GM23248 (cell line): Measurements from ENCODE around the gene C9.

ENCODE experiments used
- EZH2 ChIP-seq: fragments of 200-600 bp; sonication (generic); IDR thresholded peaks from 2 replicates; pipeline ENCODE4 v1.6.1; 2018; ENCODE audit warnings: antibody characterized with exemption, mild to moderate bottlenecking; ENCODE audit not compliant: insufficient read depth, poor library complexity, severe bottlenecking
- EZH2phosphoT487 ChIP-seq: fragments of 200-600 bp; sonication (generic); IDR thresholded peaks from 2 replicates; pipeline ENCODE4 v1.6.1; 2018; ENCODE audit warnings: antibody characterized with exemption, moderate library complexity, mild to moderate bottlenecking, low read depth; ENCODE audit not compliant: insufficient read depth

DNA sequence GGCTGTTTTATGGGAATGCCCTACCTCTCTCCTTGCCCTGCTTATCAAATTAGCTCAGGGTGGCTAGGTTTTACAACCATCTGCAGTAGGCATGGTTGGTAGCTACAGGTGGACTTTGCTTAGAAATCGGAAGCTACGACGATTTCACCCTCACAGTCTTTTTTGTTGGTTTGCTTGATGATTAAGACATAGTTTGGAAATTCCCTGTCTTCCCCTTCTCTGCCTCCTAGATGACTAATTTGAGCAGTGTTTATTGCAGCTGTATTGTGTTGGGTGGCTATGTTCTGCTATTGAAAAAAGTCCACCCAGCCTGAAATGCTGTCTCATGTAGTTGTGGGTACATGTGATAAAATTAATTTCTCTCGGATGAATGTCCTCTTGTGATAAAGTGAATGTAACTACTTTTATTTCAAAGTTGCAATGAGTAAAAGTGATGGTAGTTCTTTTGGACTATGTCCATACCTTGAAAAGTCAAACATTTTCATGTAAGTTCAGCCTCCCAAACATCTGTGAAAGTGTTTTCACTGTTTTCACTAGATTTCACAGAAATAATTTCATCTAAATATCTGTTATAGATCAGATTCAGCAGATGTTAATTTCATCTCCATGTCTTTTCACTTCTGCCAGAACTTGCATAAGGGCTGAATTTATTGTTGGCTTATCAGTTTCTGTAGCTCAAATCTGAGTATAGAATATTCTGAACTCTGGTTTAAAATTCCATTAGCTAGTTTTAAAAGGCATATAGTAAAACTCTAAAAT is 107.6 kb downstream of the C9 start:
- TF ChIP-seq EZH2phosphoT487, result no peak
- no peak for TF ChIP-seq EZH2
